GM21526 (cell line): ENCODE measurements around the gene MPEG1.

Experiments
- ATAC-seq: cut with Tn5 transposase; IDR thresholded peaks from one replicate; pipeline ENCODE4 v1.9.1; 2021; ENCODE audit warnings: moderate library complexity; ENCODE audit not compliant: unreplicated experiment, low FRiP score

Gene MPEG1

GRCh38 chr11:59219836-59220235 lies 7.1 kb upstream of the MPEG1 start:
- ATAC-seq = no peak

DNA sequence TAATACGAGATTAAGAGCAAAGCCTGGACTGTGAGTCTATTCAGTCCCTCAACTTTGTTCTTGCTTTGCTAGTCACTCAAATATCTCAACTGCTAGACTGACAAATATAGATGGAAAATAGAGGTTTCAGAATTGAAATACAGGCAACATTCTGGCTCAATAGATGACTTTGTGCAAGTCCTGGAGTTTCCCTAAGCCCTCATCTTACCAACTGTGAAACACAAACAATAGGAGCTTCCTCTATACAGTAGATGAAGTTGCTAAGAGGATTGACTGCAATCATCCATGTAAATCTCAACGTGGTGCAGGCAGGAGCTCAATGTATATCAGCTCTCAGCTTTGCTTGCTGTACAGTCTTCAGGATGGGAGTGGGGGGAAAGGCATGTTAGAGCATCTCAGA lies 6.2 kb upstream of the MPEG1 start:
- no peak for ATAC-seq

GRCh38 chr11:59218319-59218718 lies 5.6 kb upstream of the MPEG1 start:
- no peak for ATAC-seq

- ATAC-seq = peak; percentile 89
Measured at GRCh38 chr11:59216641-59217564, 4.2 kb upstream of the MPEG1 start.

DNA sequence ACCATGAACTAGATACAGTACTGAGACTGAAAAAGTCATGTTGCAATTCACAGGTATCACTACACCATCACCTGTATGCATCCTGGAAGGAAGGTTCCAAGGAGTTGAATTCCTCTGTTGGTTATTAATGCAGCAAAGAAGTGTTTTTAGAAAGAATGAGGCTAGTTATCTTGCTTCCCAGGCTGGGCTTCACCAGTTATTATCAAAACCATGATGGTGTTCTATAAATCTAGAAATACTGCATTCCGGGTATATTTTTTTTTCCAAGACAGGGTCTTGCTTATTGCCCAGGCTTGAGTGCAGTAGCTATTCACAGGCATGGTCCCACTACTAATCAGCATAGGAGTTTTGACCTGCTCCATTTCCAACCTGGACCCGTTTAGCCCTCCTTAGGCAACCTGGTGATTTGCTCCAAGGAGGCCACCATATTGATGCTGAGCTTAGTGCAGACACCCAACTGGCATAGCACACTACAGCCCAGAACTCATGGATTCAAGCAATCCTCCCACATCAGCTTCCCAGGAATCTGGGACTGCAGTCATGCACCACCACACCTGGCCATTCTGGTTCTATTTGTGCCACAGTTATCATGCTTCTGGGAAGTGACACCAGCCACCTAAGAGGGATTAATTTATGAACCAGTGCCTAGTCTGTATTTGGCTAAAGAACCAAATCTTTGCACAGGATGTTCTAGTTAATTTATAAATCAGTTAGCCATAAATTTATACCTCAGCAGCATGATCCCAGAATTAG lies 1.6 kb upstream of the MPEG1 start:
- ATAC-seq = no peak

GRCh38 chr11:59212222-59212621 lies 505 bp downstream of the MPEG1 start:
- no peak for ATAC-seq

DNA sequence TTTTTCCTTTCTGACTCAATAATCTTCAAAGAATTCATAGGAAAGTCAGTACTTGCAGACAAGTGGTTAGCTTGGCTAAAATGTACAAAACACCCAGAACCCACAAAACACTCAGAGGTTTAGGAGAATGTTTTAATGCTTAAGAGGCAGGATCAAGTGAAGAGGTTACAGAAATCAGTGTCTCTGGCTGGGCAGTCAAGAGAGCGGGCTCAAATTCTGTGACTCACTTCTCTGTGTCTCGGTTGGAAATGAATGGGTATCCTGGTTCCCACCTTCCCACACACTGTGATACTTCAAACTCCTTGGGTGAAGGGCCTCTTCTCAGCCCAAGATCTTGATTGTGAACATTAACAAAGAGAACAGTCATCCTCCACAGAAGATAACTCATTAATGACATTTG lies 3.8 kb downstream of the MPEG1 start:
- ATAC-seq = no peak

GRCh38 chr11:59207988-59208451 lies 4.7 kb downstream of the MPEG1 start:
- ATAC-seq = peak; percentile 65

- no peak for ATAC-seq
Measured at GRCh38 chr11:59206635-59207034, 6.1 kb downstream of the MPEG1 start.

DNA sequence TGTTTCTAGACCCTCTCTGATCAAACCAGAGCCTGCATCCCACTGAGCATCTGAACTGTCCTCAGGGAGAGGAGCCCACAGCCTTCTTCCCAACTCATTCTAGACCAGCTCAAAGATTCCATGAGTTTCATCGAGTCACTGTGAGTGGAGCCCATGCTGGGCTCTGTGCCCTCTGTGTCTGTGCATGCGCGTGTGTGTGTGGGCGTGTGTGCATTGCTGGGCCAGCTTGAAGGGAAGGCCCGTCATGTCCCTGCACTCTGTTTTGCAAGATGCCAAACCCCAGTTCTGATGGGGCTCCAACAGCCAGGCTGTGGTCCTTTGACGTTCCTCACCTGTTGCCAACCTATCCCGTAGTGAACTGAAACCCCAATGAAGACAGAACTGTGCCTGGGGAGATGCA lies 7.1 kb downstream of the MPEG1 start:
- ATAC-seq = no peak

DNA sequence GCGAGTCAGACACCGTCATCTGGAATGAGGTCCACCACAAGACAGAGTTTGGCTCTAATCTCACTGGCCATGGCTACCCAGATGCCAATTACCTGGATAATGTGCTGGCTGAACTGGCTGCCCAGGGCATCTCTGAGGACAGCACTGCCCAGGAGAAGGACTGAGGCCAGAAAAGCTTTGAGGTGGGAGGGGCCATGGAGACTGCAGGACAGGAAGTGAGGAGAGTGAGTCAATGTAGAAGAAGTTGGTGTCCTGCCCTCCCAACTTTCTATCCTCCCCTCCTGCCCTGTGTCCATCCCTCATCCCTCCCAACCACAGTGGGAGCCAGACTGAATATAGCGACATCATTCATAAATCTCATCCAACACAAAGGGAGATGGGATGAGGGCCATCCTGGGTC lies 8.0 kb downstream of the MPEG1 start:
- no peak for ATAC-seq

- no peak for ATAC-seq
Measured at GRCh38 chr11:59201353-59201752, 11.4 kb downstream of the MPEG1 start.

DNA sequence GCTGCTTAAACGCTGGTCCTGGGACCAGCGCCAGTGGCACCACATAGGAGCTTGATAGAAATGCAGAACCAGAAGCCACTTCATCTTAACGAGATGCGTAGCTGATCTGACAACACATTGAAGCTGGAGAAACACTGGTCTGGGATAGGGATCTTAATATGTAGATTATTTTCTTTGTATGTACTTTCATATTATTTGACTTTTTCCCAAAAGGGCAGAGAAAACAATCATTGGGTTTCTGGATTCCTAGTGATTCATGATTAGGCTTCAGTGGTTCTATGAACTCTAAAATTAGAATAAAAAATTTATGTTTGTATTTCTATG lies 12.3 kb downstream of the MPEG1 start:
- ATAC-seq = no peak

DNA sequence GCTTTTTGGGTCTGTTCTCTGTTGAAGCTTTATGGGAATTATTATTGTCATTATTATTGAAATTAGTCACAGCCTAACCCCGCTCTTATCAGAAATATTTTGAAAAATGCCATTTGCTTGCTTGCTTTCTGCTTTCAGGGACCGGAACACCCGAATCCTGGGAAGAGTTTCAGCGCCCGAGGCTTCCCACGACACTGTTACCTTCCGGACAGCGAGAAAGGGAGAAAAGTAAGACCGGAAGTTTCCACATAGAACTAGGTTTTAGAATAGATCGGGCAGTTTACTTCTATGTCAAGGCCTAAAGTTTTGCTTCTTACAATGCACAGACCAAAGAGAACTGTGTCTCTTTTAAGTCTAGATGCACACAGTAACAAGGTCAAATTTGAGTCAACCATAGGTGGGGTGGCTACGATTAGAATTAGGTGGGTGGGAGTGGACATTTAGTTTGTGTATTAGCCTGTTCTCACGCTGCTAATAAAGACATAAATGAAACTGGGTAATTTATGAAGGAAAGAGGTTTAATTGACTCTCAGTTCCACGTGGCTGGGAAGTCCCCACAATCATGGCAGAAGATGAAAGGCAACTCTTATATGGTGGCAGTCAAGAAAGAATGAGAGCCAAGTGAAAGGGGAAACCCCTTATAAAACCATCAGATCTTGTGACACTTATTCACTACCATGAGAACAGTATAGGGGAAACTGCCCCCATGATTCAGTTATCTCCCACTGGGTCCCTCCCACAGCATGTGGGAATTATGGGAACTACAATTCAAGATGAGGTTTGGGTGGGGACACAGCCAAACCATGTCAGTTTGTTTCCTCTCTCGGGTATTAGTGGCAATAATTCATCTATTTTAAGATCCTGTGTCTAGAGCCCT lies 12.9 kb downstream of the MPEG1 start:
- ATAC-seq = peak; percentile 46

DNA sequence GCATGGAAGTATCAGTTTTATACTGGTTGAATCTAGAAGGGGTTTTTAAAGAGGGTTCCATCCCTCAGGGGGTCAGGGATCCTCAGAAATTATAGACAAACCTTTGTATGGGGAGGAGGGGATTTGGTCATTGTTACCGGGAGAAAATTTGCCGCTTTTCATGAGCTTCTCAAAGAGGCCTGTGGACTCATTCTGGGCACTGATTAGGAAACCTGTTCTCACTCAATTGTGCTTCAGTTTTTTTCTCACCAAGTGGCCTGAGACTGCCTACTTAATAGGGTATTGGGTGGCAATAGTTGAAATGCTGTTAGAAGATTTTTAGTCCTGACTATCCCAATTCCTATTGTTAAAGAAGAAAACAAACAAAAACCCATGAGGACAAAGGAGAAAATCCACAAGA lies 14.0 kb downstream of the MPEG1 start:
- ATAC-seq = no peak

DNA sequence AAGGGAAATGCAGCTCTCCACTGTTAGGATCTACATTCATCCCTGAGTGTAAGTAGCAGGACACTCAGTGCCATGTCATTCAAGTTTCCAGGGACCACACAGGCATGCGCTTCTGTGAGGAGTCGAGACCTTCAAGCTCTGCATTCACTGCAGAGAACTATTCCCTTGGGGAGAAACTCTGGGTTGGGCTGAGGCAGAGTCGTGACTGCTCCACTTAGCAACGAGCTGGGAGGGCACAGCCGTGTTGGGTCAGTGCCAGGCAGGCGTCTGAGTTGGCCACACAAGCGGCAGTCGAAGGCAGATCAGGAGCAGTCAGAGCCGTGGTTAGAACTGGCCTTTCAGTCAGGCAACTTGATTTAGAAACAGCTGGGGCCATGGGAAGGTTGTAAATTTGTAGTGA lies 14.7 kb downstream of the MPEG1 start:
- ATAC-seq = no peak

- ATAC-seq = no peak
Measured at GRCh38 chr11:59196777-59197176, 15.9 kb downstream of the MPEG1 start.

DNA sequence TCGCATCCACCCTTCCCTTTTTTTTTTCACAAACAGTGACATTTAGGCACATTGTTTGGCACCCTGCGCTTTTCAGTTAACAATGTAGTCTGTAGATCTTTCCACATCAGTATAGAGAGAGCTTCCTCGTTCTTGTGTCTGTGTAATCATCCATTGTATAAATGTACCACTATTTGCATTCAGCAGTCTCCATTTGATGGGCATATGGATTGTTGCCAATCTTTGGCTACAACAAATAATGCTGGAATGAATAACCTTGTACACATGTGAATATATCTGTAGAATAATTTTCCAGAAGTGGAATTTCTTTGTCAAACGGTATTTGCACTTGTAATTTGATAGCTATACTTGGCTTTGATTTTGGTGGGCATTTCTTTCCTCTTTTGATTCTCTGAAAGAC lies 17.1 kb downstream of the MPEG1 start:
- no peak for ATAC-seq

DNA sequence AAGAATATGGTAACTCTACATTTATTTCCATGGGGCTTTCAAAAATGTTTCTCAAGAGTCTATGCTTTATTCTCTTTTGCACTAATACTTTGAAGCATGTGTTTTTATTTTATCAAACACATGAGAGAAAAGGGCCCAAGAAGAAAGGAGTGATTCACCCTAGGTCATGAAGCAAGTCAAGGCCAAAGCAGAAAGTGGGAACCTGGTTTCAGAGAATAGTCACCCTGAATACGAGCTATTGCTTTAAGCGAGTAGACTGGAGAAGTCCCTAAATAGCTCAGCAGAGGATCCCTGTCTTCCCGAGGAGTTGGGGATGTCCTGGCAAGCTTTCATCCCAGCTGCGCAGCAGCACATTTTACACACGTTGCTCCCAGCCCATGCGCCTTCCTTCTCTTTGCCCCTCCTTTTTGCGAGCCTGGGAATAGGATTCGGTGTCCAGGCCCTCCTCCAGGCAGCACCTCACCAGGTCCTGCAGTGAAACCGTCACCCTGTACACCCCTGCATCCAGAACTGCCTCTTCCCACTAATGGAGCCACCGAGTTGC lies 19.1 kb downstream of the MPEG1 start:
- no peak for ATAC-seq

DNA sequence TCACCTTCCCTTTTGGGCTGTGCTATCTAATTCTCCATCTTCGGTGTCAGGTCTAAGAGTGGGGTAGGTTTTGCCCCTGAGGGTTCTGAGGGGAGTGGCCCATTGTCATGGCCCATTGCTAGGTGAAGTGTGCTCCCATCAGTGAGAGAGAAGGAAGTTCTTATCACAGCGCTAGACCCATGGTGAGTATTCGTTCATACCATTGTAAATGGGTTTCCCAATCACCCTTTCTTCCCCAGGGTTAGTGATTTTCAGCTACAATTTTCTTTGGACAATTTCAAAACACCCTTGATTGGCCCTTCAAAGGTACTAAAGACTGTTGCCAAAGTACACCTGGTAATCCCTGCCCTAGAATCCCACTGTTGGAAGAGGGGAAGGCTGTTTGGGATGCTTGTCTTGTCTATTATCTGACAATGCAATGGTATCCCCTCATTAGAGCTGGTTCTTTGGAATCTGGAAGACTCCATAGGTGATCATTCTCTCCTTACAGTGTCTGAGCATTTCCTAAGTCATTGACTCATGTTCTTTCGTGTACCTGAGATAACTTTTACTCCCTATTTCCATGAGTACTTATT lies 20.2 kb downstream of the MPEG1 start:
- ATAC-seq = no peak
